GM12892 (cell line): ENCODE data around the gene LEKR1.

Experiments
- POLR2A ChIP-seq: IDR thresholded peaks from 2 replicates; pipeline ENCODE4 v1.6.1; 2011; ENCODE audit warnings: low read depth, low read length, control low read depth
- TAF1 ChIP-seq: IDR thresholded peaks from 2 replicates; pipeline ENCODE4 v1.6.1; 2011; ENCODE audit warnings: low read depth, mild to moderate bottlenecking, control low read depth, low read length, borderline replicate concordance

- TF ChIP-seq POLR2A (no peak), TAF1 (no peak)
These were observed 23.1 kb upstream of the LEKR1 start for GRCh38 chr3:156802821-156803606.
